HG02798 (cell line): Measurements from ENCODE around the gene SBK3.
"Not testable (repeated sequence)": the region's sequence is repeated elsewhere in the genome, so short reads cannot be mapped to it uniquely, and the experiment has no call there.

Experiments used
- ATAC-seq: cut with Tn5 transposase; IDR thresholded peaks from one replicate; pipeline ENCODE4 v1.9.1; 2021; ENCODE audit warnings: mild to moderate bottlenecking; ENCODE audit not compliant: unreplicated experiment, poor library complexity

The SBK3 gene

GRCh38 chr19:55525289-55526101, 19.8 kb downstream of the SBK3 start:
- ATAC-seq: no peak

GRCh38 chr19:55520691-55521292, 24.6 kb downstream of the SBK3 start:
- no peak for ATAC-seq

- ATAC-seq: no peak
Measured at GRCh38 chr19:55519451-55520311, 25.7 kb downstream of the SBK3 start.

DNA sequence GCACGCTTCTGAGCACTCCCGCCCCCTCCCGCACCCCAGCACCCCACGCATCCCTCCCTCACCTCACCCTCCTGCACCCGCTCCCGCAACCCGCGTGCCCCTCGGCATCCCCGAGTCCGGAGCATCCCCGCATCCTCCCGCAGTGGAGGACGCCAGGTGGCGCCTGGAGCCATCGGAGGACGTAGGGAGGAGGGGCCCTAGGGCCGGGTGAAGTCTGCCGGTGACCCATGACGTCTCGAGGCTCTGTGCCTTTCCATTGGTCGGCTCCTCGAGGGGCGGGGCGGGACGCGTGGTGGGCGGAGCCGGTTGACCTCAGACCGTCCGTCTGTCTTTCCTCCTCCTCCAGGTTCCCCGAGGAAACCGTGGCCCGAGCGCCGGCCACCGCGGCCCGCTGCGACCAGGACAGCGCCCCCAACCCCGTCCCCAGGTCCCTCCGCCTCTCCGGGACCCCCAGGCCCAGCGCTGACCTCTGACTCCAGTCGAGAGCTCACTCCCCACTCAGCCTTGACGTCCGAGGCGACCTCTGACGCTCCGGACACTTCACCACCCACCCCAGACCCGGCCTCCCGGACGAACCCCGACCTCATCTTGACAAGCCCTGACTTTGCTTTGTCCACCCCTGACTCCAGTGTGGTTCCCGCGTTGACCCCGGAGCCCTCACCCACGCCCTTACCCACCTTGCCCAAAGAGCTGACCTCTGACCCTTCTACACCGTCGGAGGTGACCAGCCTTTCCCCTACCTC, 28.3 kb downstream of the SBK3 start:
- peak; percentile 98 for ATAC-seq

GRCh38 chr19:55508120-55508519, 37.2 kb downstream of the SBK3 start:
- ATAC-seq: no peak

DNA sequence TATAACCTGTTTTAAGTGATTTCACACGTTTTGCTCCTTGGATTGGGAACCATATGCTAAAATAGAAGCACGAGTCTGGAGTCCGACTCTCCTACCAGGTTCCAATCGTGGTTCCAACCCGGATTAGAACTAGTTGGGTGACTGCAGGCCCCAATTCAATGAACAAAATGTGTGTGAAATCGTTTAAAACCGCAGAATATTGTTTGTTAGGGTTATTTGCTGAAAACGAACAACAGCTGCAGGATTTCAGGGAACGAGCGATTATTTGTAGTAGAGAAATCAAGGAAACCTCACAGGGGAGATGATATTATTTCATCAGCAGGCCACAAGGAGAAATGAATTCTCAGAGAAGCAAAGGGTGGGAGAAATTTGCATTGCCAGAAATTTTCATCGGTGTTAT, 40.4 kb downstream of the SBK3 start:
- no peak for ATAC-seq

DNA sequence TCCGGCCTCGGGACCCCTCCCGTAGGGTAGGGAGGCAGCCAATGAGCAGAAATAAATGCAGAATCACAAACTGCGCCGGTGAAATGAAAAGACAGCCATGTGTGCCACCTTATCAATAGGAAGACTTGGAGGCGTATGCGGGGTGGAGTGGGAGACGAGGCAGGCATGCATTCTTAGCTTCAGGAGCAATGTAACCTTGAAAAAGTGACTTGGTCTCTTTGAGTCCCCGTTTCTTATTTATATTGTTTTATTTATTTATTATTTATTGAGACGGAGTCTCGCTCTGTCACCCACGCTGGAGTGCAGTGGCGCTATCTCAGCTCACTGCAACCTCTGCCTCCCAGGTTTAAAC, 41.1 kb downstream of the SBK3 start:
- ATAC-seq: no peak

GRCh38 chr19:55503502-55504251, 41.7 kb downstream of the SBK3 start:
- peak; percentile 93 for ATAC-seq

GRCh38 chr19:55503157-55503501, 42.2 kb downstream of the SBK3 start:
- ATAC-seq: no peak

DNA sequence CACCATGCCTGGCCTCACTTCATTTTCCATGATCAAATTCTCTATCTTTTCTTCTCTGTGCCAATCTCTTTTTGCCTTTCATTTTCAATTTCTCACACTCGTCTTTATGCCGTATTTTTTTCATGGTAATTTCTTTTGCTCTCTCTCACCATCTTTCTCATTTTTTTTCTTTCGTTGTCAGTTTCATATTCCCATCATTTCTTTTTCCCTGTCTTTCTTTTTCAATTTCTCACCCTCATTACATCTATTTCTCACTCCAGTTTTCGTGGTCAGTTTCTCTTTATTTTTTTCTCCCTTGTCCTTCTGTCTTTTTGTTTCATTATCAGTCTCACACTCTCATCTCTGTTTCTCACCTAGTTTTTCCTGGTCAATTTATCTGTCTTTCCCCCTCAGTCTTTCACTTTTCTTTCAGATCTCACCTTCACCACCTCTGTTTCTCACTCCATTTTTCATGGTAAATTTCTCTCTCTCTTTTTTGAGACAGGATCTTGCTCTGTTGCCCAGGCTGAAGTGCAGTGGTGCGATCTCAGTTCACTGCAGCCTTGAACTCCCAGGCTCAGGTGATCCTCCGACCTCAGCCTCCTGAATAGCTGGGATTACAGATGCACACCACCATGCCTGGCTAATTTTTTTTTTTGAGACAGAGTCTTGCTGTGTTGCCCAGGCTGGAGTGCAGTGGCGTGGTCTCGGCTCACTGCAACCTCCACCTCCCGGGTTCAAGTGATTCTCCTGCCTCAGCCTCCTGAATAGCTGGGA, 43.0 kb downstream of the SBK3 start:
- ATAC-seq: no peak

DNA sequence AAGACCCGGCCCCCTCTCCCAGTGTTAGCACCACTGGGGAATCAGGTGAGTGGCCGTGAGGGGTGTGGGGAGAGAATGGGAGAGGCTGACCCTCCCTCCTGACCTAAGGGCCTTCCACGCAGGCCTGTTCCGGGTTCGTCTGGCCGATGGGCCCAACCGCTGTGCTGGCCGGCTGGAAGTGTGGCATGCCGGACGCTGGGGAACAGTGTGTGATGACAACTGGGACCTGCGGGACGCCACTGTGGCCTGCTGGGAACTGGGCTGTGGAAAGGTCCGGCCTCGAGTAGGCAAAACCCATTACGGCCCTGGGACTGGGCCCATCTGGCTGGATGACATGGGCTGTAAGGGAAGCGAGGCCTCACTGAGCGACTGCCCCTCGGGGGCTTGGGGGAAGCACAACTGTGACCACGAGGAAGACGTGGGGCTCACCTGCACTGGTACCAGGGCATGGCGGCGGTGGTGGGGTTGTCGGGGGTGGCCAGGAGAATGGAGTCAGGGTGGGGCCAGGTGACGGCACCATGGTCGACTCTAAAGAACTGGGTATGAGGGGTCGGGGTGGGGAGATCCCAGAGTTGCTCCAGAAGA, 44.9 kb downstream of the SBK3 start:
- no peak for ATAC-seq

DNA sequence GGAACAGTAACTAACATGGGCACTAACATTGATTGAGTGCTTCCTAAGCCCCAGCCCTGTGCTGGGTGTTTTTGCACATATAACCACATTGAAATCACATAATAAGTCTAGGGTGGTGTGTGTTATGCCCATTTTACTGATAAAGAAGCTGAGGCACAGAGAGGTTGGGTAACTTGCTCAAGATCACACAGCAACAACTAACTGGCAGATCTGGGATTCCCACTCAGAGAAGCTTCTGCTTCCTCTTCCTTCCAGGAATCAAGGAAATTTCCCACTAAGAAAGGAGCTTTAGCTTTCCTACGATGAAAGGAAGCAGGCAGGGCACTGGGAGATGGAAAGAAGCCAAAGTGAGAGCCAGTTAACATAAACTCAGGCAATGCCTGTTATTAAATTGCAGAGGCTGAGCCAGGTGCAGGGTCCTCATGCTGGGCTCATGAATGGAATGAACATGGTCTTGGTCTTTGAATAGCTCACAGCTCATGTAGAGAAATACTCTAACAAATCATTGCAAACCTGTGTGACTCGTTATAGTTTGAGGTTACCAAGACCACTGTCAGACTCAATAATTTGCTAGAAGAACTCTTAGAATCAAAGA, 47.0 kb downstream of the SBK3 start:
- ATAC-seq: no peak

DNA sequence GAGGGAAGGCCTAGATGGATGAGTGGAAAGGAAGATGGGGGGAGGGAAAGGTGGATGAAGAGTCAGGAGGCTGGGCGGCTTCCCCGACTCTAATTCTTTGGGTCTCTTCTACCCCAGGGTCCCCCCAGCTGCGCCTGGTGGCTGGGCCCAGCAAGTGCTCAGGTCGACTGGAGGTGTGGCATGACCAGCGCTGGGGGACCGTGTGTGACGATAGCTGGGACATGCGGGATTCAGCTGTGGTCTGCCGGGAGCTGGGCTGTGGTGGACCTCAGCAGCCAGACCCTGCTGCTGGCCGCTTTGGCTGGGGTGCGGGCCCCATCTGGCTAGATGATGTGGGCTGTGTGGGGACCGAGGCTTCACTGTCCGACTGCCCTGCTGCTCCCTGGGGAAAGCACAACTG, 47.6 kb downstream of the SBK3 start:
- no peak for ATAC-seq

GRCh38 chr19:55496820-55497219, 48.5 kb downstream of the SBK3 start:
- ATAC-seq: not testable (repeated sequence)

DNA sequence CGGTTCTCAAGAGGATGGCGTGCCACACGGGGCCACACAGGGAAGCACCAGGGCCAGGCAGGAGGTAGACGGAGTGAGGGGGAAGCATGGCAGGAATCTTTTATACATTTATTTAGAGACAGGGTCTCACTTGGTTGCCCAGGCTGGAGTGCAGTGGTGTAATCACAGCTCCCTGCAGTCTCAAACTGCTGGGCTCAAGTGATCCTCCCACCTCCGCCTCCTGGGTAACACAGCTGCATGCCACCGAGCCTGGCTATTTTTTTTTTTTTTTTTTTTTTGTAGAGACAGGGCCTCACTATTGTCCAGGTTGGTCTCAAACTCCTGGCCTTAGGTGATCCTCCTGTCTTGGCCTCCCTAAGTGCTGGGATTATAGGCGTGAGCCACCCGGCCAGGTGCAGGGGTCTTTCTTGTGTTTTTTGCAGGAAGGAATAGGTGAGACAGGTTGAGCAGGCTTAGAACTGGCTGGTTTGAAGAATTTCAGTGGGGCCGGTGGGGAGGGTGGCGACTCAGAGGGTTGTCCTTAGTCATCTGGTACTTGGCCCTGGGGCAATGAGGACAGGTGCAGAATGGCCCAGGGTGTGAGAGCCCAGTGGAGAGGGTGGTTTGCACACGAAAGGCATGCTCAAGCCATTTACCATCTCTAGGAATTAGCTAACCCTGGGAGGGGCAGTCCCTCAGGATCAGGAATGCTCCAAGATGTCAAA, 49.5 kb downstream of the SBK3 start:
- ATAC-seq: no peak

- no peak for ATAC-seq
Measured at GRCh38 chr19:55494172-55494761, 51.1 kb downstream of the SBK3 start.

- ATAC-seq: no peak
Measured at GRCh38 chr19:55493645-55494171, 51.6 kb downstream of the SBK3 start.
